ENCODE results near the gene TNFSF12.

GRCh38 chr17:7557775-7558543 lies 9.1 kb downstream of the TNFSF12 start:
- TF ChIP-seq CTCF (IDR thresholded peaks at IDR 0.05) (no peak), POLR2A (IDR thresholded peaks at IDR 0.05) (peak in 1 of 4 donors; percentile 77)

All from stomach (tissue), 4 donors.